Ammon's horn (tissue), 1 donor: Measurements from ENCODE around the gene CEBPG.

Source experiments
- DNase-seq: peaks from one replicate; pipeline ENCODE4 v3.0.0-alpha.2; 2016; ENCODE audit warnings: low spot score

Gene CEBPG

DNA sequence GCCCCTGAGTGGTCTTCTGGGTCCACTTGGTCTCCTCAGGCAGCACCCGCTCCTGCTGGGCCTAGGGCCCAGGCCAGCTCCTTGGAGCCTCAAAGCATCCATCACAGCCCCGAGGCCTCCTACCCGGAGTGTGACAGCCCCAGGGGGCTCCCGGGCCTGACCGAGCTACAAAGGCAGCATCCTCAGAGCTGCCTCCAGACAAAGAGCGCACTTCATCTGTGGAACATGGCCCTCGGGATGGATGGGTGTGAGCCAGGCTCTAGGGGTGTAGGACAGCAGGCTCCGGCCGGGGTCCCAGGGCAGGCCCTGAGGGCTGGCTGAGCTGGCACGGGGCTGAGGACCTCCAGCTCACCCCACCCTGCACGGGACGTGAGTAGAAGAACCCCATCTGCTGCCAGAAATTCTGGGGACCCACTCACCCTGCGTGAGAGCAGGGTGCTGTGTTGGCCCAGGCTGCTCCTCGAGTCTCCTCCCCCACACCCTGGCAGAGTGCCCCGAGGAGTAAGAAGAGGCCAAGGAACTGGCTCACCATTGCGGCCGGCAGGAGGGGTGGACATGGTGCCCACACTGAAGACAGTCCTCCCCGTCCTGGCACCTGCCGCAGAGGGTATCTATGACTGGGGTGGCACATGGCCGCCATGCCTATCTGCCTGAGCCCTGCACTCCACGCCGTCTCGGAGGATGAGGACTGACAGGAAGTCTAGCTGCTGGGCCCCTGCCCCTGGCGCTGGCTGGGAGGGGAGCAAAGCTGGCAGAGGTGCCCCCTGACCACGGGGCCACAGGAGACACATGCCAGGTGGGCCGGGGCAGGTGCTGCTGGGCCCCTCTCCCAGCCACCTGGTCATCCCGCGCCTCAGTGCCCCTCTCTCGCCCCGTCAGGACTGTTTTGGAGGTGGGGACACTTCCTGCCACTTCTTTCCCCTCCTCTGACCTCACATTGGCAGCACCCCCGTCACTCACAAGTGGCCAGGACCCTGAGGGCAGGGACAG is 22.3 kb downstream of the CEBPG start:
- no peak for DNase-seq

GRCh38 chr19:33396701-33397535 is 23.4 kb downstream of the CEBPG start:
- DNase-seq: no peak

DNA sequence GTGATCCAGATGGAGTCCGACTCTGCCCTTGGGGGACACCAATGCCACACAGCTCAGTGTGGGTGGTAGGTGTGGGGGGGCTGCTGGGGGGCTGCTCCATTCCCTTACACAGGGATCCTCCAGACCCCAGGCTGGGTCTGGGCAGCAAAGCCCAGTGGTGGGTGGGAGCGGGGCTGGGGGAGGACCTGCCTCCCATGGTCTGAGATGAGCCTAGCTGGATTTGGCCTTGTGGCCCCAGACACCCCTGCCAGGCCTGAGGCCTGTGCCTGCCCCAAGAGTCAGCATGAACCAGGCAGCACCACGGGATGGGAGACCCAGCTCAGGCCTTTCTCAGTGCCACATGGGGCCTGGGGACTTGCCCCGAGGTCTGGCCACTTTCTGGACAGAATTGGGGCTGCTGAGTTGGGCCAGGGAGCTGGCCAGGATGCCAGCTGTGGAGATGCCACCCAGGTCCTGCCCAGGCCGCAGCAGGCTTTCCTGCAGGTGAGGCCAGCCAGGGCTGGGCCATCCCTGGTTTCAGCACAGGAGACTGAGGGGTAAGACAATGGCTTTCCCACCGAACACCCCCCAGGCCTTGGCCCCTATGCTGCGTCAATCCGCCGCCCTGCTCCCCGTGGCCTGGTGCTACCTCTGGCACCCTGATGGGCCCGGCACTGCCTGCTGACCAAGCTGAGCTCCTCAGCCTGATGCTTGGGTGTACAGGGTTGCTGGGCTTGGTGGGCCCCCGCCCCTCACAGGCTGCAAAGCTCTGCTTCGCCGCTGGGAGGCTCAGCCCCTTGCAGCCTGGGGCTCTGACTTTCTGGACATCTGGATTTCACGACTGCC is 24.2 kb downstream of the CEBPG start:
- no peak for DNase-seq

- no peak for DNase-seq
These were observed 25.0 kb downstream of the CEBPG start for GRCh38 chr19:33398361-33399060.

GRCh38 chr19:33399081-33399744 is 25.7 kb downstream of the CEBPG start:
- DNase-seq: no peak

DNA sequence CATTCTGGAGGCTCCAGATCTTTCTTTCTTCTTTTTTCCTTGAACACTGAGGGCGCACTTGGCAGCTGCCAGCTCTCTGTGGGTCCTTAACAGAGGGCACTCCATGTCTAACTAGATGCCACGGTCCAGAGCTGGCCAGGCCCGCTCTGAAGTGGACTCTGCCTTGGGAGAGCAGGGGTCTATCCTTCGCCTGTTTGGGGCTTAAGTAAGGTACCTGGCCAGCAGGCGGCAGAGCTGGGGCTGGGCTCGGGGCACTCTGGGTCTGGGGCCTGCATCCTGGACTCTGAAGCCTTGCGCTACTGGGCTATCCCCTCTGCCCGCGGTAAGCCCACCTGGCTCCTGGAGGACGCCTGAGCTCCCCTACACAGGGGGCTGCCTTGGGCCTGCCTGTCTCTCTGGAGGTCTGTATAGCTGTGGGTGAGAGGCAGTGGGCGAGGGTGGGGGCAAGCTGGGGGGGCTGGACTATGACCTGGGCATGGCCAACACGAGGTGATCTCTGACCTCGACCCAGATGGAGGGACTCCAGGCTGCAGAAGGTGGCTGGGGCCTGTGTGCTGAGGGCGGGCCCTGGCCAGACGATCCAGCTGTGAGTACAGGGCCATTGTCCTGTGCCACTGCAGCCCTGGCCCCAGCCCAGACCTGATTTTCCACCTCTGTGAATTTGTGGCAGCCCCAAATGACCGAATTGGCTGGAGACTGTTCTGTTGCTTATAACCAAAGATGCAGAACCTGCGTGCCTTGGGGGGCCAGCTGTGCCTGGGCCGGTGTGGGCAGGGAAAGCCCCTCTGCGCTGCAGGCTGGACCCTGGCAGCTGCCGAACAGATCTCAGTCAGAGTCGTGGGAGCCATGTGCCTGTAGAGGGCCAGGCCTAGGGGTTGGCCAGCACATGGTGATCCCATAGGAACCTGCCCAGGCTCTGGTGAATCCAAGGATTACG is 26.5 kb downstream of the CEBPG start:
- no peak for DNase-seq

- DNase-seq: no peak
These were observed 27.6 kb downstream of the CEBPG start for GRCh38 chr19:33400856-33401682.

DNA sequence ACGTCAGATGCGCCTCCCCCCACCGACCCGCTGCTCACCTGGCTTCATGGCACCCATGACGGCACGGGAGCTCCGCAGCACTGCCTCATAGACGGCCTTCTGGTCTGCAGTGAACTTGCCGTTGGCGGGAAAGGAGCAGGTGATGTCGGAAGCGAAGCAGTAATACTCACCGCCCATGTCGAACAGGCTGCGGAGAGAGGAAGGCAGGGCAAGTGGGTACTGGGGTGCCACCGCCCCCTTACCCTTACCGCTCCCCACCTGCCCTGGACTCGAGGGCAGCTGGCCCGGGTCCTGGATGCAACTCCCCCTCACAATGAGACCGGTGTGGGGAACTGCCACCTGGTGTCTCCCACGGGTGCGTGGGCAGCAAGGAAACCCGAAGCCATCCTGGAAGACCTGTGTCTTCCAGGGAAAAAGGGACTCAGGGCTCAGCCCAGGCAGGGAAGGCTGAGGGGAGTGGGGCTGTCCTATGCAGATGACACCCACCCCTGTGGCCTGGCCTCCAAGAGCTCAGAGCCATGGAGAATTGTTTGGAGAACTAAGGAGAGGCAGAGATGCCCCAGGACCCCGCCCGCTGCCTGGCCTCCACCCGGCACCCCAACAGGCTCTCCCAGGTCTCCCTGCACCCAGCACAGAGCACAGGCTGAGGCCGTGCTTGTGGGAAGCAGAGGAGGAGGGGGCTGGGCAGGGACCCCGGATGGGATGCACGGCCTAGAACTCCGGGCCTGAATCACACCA is 28.3 kb downstream of the CEBPG start:
- no peak for DNase-seq

- DNase-seq: no peak
These were observed 29.1 kb downstream of the CEBPG start for GRCh38 chr19:33402421-33403220.

DNA sequence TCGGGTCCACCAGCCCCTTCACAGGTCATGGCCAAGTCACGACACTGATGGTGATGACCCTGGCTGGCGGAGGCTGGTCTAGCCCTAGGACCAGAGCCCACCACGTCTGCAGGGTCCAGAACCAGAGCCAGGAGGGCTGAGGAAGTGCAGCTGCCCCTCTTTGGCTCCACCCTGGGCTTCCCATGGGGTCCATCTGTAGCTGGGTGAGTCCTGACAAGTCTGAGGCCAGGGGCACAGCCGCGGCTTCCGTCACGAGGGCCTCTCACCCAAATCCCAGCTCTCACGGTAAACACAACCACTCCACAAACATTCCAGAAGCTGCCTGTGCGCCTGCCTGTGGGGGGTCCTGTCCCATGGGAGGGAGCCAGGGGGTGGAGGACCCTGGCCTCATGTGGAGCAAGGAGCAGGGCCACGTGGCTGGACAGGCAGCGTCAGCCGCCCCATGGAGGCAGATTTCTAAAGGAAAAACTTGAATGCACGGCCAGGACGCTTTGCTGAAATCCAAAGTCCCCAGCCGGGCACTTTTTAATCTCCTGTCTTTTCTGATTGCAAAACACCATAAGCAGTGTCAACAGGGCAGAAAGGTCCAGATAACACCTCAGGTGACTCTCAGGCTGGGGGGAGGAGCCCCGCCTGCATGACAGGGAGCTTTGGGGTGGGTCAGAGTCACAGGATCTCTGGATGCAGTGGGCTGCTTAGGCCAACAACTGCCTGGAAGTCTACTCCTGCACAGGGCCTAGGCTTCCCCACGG is 29.9 kb downstream of the CEBPG start:
- no peak for DNase-seq

DNA sequence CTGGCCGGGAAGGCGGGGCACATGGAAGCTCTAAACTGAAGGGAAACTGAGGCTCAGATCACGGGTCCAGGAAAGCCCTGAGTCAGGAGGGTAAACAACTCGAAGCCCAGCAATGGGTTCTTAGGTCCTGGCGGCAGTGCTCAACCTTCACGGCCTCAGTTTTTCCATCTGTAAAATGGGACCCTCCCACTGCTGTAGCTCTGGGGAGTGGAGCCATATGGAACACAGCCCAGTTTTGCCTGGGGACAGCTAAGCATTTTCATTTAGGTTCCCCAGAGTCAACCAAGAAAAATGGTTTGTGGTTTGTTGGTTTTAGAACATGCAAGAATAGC is 30.4 kb downstream of the CEBPG start:
- DNase-seq: no peak

DNA sequence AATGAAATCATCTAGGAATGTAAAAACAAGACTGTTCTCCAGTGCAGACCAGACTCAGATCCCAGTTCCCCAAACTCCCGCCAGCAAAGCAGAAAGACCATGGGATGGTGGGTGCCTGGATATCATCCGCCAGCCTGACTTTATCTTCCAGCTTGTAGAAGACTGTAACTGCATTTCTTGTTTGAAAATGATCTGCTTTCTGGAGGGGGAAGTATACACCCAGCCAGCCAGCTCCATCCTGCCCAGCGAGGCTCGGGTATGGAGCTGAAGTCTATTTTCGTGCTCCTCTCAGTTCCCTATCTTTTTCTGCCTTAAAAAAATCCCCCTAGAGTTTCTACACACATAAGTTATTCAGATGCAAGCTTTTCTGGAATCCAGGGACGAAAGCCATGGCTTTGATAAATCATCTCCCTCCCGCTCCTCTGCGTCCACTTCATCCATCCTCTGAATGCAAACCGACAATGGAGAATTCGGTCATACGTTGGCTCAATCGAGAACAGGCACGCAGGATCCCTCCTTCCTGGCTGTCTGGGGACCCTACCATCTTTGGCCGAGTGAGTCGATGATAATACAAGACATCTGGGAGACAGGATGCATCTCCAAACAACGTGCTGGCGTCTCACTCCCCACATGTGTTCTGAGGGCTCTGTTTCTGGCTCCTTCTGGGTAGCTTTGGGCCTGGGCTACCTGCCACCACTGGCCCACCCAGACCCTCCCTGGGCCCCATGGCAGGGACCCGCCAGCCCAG is 31.2 kb downstream of the CEBPG start:
- DNase-seq: no peak

DNA sequence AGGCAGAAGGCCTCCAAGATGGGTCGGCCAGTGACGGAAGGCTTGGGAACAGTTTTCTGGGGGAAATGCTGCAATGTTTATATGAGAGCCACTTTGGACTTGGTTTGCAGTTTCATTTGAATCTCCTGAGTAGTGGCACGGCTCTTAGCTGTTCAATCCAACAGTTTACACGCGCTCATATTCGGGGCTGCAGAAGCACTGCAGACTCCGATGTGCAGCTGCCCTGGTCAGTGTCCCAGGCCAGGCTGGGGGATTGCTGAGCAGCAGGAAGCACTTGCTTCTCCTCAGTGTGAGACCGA is 31.7 kb downstream of the CEBPG start:
- DNase-seq: no peak

DNA sequence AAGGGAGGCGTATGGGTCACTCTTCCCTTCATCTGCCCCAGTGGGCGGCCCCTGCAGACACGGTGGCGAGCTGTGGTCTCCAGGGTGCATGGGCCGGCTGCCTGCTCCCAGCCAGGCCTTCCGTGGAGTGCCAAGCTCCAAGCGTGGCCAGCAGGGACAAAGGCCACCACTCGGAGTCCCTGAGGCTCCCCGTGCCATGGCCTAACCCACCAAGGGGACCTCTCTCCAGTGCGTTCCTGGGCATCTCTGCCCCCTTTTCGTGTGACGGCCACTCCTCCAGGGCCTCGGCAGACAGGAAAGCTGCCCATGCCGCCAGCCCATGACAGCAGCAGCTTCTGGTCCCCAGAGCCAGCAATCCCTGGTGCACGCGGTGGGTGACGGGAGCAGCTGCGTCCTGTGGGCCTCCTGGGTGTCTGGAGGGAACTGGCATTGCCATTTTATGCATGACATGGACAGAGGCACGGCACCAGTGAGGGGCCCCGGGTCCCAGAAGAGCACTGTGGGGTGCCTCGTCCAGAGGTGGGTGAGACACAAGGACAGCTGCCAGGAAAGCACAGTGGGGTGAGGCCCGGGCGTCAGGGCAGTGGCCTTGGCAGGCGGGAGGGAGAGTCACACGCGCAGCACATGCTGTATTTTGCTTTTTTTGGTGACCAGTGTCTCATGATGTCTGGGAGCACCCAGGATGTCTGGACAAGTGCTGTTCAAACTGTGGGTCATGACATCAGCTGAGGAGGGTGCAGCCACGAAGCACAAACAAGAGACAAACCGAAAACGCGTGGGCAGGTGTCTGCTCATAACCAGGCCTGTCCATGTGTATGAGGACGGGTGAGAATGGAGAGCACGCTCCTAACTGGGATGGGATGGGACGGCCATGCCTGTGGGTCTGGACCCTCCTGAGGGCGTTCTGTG is 32.3 kb downstream of the CEBPG start:
- DNase-seq: peak; percentile 71

- peak; percentile 75 for DNase-seq
These were observed 33.1 kb downstream of the CEBPG start for GRCh38 chr19:33406521-33407139.
